Activated CD8-positive, alpha-beta memory T cell treated with anti-CD3 and anti-CD28 coated beads, Interleukin-2, amount 50 U/mL, for 24 hours (primary cell): ENCODE results near the gene COA4.

Experiments used
- DNase-seq: peaks from one replicate; pipeline ENCODE4 v3.0.0-alpha.2; 2020; ENCODE audit errors: extremely low read depth

The COA4 gene

DNA sequence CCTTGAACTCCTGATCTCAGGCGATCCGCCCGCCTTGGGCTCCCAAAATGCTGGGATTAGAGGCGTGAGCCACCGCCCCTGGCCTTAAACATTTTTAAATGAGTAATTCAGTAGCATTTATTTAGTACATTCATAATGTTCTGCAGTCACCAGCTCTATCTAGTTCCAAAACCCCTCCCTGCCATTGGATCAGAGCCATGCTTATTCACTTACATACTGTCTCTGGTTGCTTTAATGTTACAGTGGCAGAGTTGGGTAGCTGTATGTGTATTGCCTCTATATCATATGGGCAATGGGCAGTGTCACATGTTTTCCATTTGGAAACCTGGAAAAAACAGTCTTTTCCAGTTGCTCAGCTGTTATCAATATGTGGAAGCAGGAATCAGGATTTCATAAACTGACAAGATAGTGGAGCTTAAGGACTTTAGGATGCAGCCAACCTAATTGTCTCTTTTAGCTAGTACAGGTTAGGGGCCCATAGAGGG lies 10.5 kb downstream of the COA4 start:
- no peak for DNase-seq

DNA sequence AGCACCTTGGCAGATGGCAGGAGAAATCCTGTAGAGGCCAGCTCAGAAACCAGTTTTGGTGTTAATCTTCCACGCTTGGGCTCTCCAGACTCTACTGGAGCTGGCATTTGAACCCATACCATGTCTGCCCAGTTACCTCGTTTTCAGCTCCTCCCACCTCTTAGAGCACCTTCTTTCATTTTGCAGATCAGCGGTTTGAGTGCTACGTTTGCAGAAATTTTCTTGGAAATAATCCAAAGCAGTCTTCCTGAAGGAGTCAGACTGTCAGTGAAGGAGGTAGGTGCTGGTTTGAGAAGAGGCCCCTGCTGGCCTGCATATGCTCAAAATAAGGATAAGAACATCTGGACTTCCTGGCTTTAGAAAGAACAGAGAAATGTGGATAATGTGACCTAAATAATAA lies 13.7 kb downstream of the COA4 start:
- no peak for DNase-seq

DNA sequence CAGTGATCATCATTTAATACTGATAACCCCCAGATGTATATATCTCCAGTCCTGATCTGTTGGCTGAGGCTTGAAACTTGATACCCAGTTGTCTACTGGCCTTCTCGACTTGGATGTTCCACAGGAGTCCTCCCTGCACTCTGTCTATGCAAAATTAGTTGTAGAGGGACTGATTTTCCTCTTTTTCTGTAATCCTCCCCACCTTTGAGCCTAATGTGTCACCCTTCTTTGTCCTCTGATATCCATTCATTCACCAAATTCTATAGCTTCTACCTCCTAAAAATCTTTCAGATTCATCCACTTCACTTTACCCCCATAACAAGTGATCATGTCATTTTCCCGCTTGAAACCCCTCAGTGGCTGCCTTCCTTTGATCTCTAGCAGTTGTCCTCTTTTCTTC lies 16.4 kb downstream of the COA4 start:
- no peak for DNase-seq

DNA sequence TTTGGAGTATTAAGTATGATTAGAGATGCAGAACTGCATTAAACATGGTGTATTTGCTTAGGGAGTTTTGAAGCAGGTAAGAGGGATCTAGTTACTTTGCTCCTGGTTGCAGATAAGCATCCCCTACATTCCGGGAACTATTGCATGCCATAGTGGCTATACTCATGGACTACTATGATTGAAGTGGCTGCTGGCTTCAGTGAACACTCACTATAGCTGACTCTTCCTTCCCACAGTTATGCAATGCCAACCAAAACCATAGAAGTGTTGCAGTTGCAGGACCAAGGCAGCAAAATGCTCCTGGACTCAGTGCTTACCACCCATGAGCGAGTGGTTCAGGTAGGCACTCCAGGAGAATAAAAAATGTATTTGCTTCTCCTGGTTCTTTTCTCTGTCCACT lies 17.0 kb downstream of the COA4 start:
- no peak for DNase-seq

DNA sequence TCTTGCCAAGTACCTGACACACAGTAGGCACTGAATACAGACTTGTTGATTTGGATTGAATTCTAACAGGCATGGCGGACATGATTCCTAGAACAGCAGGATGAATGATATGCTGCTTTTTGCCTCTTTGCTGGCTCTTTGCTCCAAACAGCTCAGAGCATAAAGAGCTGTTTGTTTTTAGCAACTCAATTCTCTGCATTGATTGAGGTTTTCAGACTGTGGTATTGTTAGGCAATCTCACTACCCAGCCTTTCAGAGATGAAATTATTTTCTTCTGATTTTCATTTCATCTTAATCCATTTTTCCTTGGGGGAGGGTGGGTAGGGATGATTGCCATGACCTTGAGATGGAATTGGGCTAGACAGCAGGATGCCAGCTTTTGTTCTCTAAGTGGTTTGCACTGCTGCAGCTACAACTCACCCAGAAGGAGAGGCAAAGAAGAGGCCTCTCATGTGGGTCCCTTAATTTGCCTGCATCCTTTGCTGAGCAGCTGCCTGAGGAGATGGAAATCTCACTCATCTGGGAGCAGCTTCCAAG lies 20.5 kb downstream of the COA4 start:
- DNase-seq: no peak

DNA sequence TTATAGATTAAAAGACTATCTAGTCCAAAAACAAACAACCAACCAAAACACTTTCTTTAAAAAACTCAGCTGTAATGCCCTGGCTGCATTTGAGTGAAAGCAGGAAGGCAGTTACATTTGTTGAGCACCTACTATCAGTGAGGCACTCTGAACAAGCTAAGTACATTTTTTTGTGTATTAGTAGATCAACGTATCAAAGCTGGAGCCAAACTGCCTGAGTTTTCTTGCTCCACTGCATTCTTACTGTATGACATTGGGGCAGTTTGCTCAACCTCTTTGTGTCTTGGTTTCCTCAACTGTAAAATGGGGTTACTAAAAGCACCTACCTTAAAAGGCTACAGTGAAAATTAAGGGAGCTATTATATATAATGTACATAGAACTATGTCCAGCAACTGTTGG lies 22.0 kb downstream of the COA4 start:
- DNase-seq: no peak

DNA sequence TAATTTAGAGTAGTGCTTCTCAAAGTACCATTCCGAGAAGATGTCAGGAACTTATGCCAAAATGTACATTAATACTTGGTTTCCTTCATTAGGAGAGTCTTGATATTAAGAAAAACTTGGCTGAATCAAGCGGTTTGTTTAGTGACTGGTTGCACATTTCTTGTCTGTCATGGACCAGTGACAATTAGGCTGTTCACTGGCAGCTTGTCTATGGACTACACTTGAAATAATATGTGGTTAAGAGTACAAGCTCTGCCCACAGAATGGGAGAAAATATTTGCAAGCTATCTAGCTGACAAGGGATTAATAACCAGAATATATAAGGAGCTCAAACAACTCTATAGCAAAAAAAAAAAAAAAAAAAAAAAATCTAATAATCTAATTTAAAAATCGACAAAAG lies 24.6 kb downstream of the COA4 start:
- DNase-seq: no peak

DNA sequence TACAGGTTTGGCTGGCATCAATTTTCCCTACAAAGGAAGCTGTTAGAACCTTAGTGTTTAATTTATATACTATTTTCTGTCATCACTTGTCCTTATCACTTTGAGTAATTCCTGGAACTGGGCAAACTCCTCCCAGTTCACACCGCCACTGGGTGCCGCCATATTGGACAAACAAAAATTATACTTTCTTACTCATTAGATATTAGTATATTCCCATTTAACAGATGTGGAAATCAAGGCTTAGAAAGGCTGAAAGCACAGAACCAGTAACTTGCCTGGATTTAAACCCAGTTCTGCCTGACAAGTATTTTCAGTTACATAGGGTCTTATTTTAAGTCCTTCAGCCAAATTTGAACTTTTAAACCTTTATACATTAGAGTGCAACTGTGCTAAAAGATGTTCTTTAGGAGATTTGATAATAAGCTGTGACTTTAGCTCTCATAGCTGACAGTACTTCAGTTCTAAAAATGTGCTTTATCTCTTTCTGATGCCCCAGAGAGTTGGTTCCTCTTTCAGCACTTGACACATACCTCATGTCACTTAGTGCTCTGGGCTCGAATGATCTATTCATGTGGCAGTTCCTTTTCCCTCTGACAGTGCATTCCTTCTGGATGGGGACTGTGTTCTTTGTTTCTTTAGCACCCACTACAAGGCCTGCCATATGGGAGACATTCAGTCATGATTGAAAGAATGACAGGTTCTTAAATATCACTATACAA lies 25.4 kb downstream of the COA4 start:
- DNase-seq: no peak

DNA sequence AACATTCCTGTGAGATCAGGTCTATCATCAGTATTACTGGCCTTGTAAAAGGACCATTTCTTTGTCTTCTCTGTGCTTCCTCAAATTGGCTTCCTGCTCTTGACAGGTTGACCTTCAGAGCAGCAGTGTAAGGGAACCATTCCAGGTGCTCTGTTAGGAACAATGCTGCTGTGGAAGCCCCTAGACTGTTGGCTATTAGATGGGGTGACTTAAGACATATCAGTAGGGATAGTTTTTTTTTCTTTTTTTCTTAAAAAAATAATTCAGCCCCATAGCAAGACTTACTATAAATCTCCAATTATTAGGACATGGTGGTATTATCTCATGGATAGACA lies 37.6 kb downstream of the COA4 start:
- DNase-seq: no peak

DNA sequence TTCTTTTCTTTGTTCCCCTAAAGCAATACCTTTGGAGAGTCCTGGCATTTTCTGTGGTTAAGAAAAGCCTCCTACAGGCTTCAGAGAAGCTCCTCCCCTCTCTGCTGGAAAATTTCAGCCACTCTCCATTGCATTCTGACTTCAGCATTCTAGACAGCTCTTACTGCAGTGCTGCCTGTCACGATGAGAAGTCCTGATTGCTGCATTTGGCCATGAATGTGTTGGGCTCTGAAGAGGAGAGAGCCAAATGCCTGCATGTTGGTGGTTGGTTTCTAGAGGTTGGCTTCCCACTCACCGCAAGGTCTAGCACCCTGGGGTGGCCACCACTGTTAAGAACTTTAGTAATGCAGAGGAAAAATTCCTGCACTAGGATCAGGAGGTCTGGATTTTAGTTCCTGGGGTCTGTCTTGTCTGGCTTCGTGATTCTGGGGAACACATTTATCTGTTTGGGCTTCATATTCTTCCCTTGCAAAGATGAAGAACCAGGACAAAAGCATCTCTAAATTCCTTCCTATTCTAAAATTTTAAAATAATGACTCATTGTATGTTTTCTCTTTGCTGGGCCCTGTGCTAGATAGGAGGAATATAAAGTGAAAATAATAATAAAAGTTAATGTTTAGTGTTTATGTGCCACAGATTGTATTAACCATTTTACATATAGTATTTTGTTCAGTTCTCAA lies 38.1 kb downstream of the COA4 start:
- no peak for DNase-seq

DNA sequence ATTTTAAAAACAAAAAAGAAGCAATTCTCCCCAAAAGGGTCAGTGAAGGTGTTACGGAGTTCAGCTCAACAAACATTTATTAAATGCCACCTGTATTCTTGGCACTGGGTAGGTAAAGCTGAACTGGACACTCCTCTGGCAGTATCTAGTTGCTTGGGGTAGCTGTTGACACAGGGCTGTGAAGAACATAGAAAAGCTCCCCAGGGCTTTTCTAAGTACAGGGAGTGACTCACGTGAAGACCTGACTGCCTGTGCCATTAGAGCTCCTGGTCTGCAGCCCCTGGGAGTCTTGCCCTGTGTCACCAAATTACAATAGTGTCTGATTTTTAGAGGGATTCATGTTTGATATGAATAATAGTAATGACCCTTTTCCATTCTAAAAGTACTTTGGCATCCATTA lies 43.6 kb downstream of the COA4 start:
- no peak for DNase-seq

DNA sequence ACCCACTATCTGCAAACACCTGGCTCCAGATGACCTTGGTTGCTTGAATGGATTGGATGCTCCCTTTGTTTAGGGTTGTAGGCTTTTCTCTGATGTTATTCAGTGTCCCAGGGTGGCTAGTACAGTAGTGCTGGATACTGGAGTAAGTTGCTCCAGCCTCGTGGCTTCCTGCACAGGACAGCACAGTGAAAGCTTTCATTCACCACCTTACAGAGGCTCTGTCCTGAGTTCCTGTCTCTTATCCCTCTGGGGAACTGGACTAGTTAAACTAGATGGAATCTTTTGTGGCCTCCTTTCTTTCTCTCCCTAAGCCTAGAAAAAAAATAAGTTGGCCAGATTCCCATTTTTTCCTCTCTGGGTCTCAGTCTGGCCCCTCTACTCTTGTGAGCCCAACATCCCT lies 46.4 kb downstream of the COA4 start:
- DNase-seq: no peak
